ENCODE measurements around the gene MYBPC3.

Gene MYBPC3

GRCh38 chr11:47393163-47394049, 40.9 kb upstream of the MYBPC3 start:
- no peaks in the 10 kb centered on the region for H3K27me3 ChIP-seq (replicated peaks; ENCODE audit: control insufficient read depth, insufficient read depth, low read length, poor library complexity, severe bottlenecking)
- no peaks in the 10 kb centered on the region for H3K9me3 ChIP-seq (ENCODE audit: control insufficient read depth, low read length)
- no peaks in the 10 kb centered on the region for H3K36me3 ChIP-seq (ENCODE audit: control insufficient read depth, insufficient read depth, low read length)
- H3K27ac ChIP-seq (ENCODE audit: insufficient read depth, low read length, poor library complexity, severe bottlenecking): no peak overlapping the region
- peaks cover 44% of the 10 kb centered on the region for H3K4me1 ChIP-seq (ENCODE audit: control insufficient read depth, insufficient read depth, low read length, poor library complexity, severe bottlenecking)
- no peak overlapping the region for H3K4me3 ChIP-seq (ENCODE audit: insufficient read depth, low read depth, low read length, poor library complexity, severe bottlenecking)
- no peak for DNase-seq

GRCh38 chr11:47392546-47393162, 40.2 kb upstream of the MYBPC3 start:
- Histone ChIP-seq H3K36me3 (ENCODE audit: control insufficient read depth, insufficient read depth, low read length) (no peaks in the 10 kb centered on the region), H3K27me3 (replicated peaks; ENCODE audit: control insufficient read depth, insufficient read depth, low read length, poor library complexity, severe bottlenecking) (no peaks in the 10 kb centered on the region), H3K27ac (ENCODE audit: insufficient read depth, low read length, poor library complexity, severe bottlenecking) (no peak overlapping the region), H3K9me3 (ENCODE audit: control insufficient read depth, low read length) (no peaks in the 10 kb centered on the region), H3K4me3 (ENCODE audit: insufficient read depth, low read depth, low read length, poor library complexity, severe bottlenecking) (no peak overlapping the region), H3K4me1 (ENCODE audit: control insufficient read depth, insufficient read depth, low read length, poor library complexity, severe bottlenecking) (peaks cover 44% of the 10 kb centered on the region)
- no peak for DNase-seq

GRCh38 chr11:47391711-47392432, 39.4 kb upstream of the MYBPC3 start:
- no peaks in the 10 kb centered on the region for H3K27me3 ChIP-seq (replicated peaks; ENCODE audit: control insufficient read depth, insufficient read depth, low read length, poor library complexity, severe bottlenecking)
- no peak overlapping the region for H3K4me3 ChIP-seq (ENCODE audit: insufficient read depth, low read depth, low read length, poor library complexity, severe bottlenecking)
- no peak overlapping the region for H3K27ac ChIP-seq (ENCODE audit: insufficient read depth, low read length, poor library complexity, severe bottlenecking)
- H3K4me1 ChIP-seq (ENCODE audit: control insufficient read depth, insufficient read depth, low read length, poor library complexity, severe bottlenecking): peaks cover 44% of the 10 kb centered on the region
- H3K9me3 ChIP-seq (ENCODE audit: control insufficient read depth, low read length): no peaks in the 10 kb centered on the region
- DNase-seq: no peak
- no peaks in the 10 kb centered on the region for H3K36me3 ChIP-seq (ENCODE audit: control insufficient read depth, insufficient read depth, low read length)

- Histone ChIP-seq H3K4me3 (ENCODE audit: insufficient read depth, low read depth, low read length, poor library complexity, severe bottlenecking) (no peak overlapping the region), H3K36me3 (ENCODE audit: control insufficient read depth, insufficient read depth, low read length) (no peaks in the 10 kb centered on the region), H3K4me1 (ENCODE audit: control insufficient read depth, insufficient read depth, low read length, poor library complexity, severe bottlenecking) (peaks cover 43% of the 10 kb centered on the region), H3K9me3 (ENCODE audit: control insufficient read depth, low read length) (no peaks in the 10 kb centered on the region), H3K27ac (ENCODE audit: insufficient read depth, low read length, poor library complexity, severe bottlenecking) (no peak overlapping the region), H3K27me3 (replicated peaks; ENCODE audit: control insufficient read depth, insufficient read depth, low read length, poor library complexity, severe bottlenecking) (no peaks in the 10 kb centered on the region)
- no peak for DNase-seq
These were observed 38.6 kb upstream of the MYBPC3 start for GRCh38 chr11:47391077-47391583.

- H3K9me3 ChIP-seq (ENCODE audit: control insufficient read depth, low read length): no peaks in the 10 kb centered on the region
- peaks cover 36% of the 10 kb centered on the region for H3K4me1 ChIP-seq (ENCODE audit: control insufficient read depth, insufficient read depth, low read length, poor library complexity, severe bottlenecking)
- H3K27ac ChIP-seq (ENCODE audit: insufficient read depth, low read length, poor library complexity, severe bottlenecking): no peak overlapping the region
- no peak for DNase-seq
- H3K36me3 ChIP-seq (ENCODE audit: control insufficient read depth, insufficient read depth, low read length): no peaks in the 10 kb centered on the region
- no peak overlapping the region for H3K4me3 ChIP-seq (ENCODE audit: insufficient read depth, low read depth, low read length, poor library complexity, severe bottlenecking)
- no peaks in the 10 kb centered on the region for H3K27me3 ChIP-seq (replicated peaks; ENCODE audit: control insufficient read depth, insufficient read depth, low read length, poor library complexity, severe bottlenecking)
These were observed 37.9 kb upstream of the MYBPC3 start for GRCh38 chr11:47390422-47390760.

- H3K4me3 ChIP-seq (ENCODE audit: insufficient read depth, low read depth, low read length, poor library complexity, severe bottlenecking): no peak overlapping the region
- DNase-seq: no peak
- no peak overlapping the region for H3K27ac ChIP-seq (ENCODE audit: insufficient read depth, low read length, poor library complexity, severe bottlenecking)
- no peaks in the 10 kb centered on the region for H3K27me3 ChIP-seq (replicated peaks; ENCODE audit: control insufficient read depth, insufficient read depth, low read length, poor library complexity, severe bottlenecking)
- H3K4me1 ChIP-seq (ENCODE audit: control insufficient read depth, insufficient read depth, low read length, poor library complexity, severe bottlenecking): peaks cover 30% of the 10 kb centered on the region
- no peaks in the 10 kb centered on the region for H3K9me3 ChIP-seq (ENCODE audit: control insufficient read depth, low read length)
- no peaks in the 10 kb centered on the region for H3K36me3 ChIP-seq (ENCODE audit: control insufficient read depth, insufficient read depth, low read length)
These were observed 37.3 kb upstream of the MYBPC3 start for GRCh38 chr11:47389577-47390421.

GRCh38 chr11:47388697-47389576, 36.4 kb upstream of the MYBPC3 start:
- Histone ChIP-seq H3K9me3 (ENCODE audit: control insufficient read depth, low read length) (no peaks in the 10 kb centered on the region), H3K4me1 (ENCODE audit: control insufficient read depth, insufficient read depth, low read length, poor library complexity, severe bottlenecking) (peaks cover 21% of the 10 kb centered on the region), H3K36me3 (ENCODE audit: control insufficient read depth, insufficient read depth, low read length) (no peaks in the 10 kb centered on the region), H3K27ac (ENCODE audit: insufficient read depth, low read length, poor library complexity, severe bottlenecking) (no peak overlapping the region), H3K4me3 (ENCODE audit: insufficient read depth, low read depth, low read length, poor library complexity, severe bottlenecking) (no peak overlapping the region), H3K27me3 (replicated peaks; ENCODE audit: control insufficient read depth, insufficient read depth, low read length, poor library complexity, severe bottlenecking) (no peaks in the 10 kb centered on the region)
- no peak for DNase-seq

- no peak for DNase-seq
- H3K4me3 ChIP-seq (ENCODE audit: insufficient read depth, low read depth, low read length, poor library complexity, severe bottlenecking): no peak overlapping the region
- no peak overlapping the region for H3K27ac ChIP-seq (ENCODE audit: insufficient read depth, low read length, poor library complexity, severe bottlenecking)
- no peaks in the 10 kb centered on the region for H3K27me3 ChIP-seq (replicated peaks; ENCODE audit: control insufficient read depth, insufficient read depth, low read length, poor library complexity, severe bottlenecking)
- H3K36me3 ChIP-seq (ENCODE audit: control insufficient read depth, insufficient read depth, low read length): no peaks in the 10 kb centered on the region
- no peaks in the 10 kb centered on the region for H3K9me3 ChIP-seq (ENCODE audit: control insufficient read depth, low read length)
- H3K4me1 ChIP-seq (ENCODE audit: control insufficient read depth, insufficient read depth, low read length, poor library complexity, severe bottlenecking): peaks cover 14% of the 10 kb centered on the region
These were observed 35.6 kb upstream of the MYBPC3 start for GRCh38 chr11:47387944-47388696.

All from effector memory CD4-positive, alpha-beta T cell (primary cell).